K562 (cell line): ENCODE data around the gene RSF1.

ENCODE experiments used
- CHD2 ChIP-seq: IDR thresholded peaks from 2 replicates; pipeline ENCODE4 v1.6.1; 2011; ENCODE audit warnings: low read depth, low read length
- POLR2AphosphoS5 ChIP-seq: IDR thresholded peaks from 2 replicates; pipeline ENCODE4 v1.6.1; 2011; ENCODE audit warnings: mild to moderate bottlenecking, low read depth, low read length, moderate library complexity; ENCODE audit not compliant: control insufficient read depth, insufficient read depth
- ZNF217 ChIP-seq: sonication (generic); formaldehyde crosslinking; IDR thresholded peaks from 2 replicates; pipeline ENCODE4 v1.8.0; 2022; ENCODE audit warnings: mild to moderate bottlenecking, missing genetic modification reagents
- ZNF75A ChIP-seq: fragments of 450-650 bp; formaldehyde crosslinking; IDR thresholded peaks from 2 replicates; pipeline ENCODE4 v1.4.0; 2020; ENCODE audit warnings: mild to moderate bottlenecking
- TF ChIP-seq, protein P1 (sequence below): sonication (generic); formaldehyde crosslinking; IDR thresholded peaks from 2 replicates; pipeline ENCODE4 v1.5.0; 2020; ENCODE audit warnings: missing genetic modification reagents
- TF ChIP-seq, protein P2 (sequence below): fragments of 250-450 bp; sonication (Bioruptor Pico); IDR thresholded peaks from 2 replicates; pipeline ENCODE4 v1.5.0; 2021

DNA sequence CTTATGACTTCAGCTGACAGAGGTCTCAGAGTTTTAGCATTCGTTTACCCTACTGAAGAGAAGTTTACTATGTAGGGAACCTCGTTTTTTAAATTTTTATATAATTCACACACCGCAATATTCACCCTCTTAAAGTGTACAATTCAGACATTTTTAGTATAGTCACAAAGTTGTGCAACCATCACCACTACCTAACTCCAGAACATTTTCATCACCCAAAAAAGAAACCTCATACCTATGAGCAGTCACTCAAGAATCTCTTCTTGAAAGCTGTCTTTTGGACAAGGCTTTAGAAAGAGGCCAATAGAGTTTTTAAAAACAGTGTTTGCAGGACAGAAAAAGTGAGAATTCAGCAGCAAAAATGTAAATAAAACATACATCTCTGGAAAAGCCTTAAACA lies 143.4 kb downstream of the RSF1 start:
- TF ChIP-seq ZNF75A (no peak), CHD2 (no peak), ZNF217 (CRISPR knock-in tag) (no peak), POLR2AphosphoS5 (no peak)
- TF ChIP-seq, protein P1, sequence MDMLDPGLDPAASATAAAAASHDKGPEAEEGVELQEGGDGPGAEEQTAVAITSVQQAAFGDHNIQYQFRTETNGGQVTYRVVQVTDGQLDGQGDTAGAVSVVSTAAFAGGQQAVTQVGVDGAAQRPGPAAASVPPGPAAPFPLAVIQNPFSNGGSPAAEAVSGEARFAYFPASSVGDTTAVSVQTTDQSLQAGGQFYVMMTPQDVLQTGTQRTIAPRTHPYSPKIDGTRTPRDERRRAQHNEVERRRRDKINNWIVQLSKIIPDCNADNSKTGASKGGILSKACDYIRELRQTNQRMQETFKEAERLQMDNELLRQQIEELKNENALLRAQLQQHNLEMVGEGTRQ (CRISPR knock-in tag): no peak
- TF ChIP-seq, protein P2, sequence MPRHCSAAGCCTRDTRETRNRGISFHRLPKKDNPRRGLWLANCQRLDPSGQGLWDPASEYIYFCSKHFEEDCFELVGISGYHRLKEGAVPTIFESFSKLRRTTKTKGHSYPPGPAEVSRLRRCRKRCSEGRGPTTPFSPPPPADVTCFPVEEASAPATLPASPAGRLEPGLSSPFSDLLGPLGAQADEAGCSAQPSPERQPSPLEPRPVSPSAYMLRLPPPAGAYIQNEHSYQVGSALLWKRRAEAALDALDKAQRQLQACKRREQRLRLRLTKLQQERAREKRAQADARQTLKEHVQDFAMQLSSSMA (CRISPR knock-in tag): no peak
